ENCODE results near the gene CIAO2A.

CIAO2A gene

GRCh38 chr15:64046421-64047153 lies 47.1 kb downstream of the CIAO2A start, which contains the start of gene DAPK2:
Gene DAPK2, minus strand, starts transcription at chr15:64046485. Its CDS starts 6,224 bp downstream, at chr15:64040261.
- no peak for DNase-seq (ENCODE audit: low read depth)
- peak; percentile 74 for TF ChIP-seq CTCF (IDR thresholded peaks at IDR 0.05; ENCODE audit: low read depth, low read length, missing control alignments)

GRCh38 chr15:64045774-64046420 lies 47.7 kb downstream of the CIAO2A start:
- H3K4me3 ChIP-seq (ENCODE audit: low read depth, low read length) = peak overlapping the region; percentile 61
- no peak for DNase-seq (ENCODE audit: low read depth)
- no peak for TF ChIP-seq CTCF (IDR thresholded peaks at IDR 0.05; ENCODE audit: low read depth, low read length, missing control alignments)

More at GRCh38 chr15:64046421-64047153, 47.1 kb downstream of the CIAO2A start, which contains the start of gene DAPK2:
- peak within 1 kb of the TSS; percentile 61 for H3K4me3 ChIP-seq (ENCODE audit: low read depth, low read length)

- no peak for DNase-seq (ENCODE audit: low read depth)
- TF ChIP-seq CTCF (IDR thresholded peaks at IDR 0.05; ENCODE audit: low read depth, low read length, missing control alignments) = no peak
- peak overlapping the region; percentile 61 for H3K4me3 ChIP-seq (ENCODE audit: low read depth, low read length)
Observed at GRCh38 chr15:64045101-64045435, 48.6 kb downstream of the CIAO2A start.

- H3K4me3 ChIP-seq (ENCODE audit: low read depth, low read length) = peak overlapping the region; percentile 61
- peak; percentile 7 for TF ChIP-seq CTCF (IDR thresholded peaks at IDR 0.05; ENCODE audit: low read depth, low read length, missing control alignments)
- DNase-seq (ENCODE audit: low read depth) = peak; percentile 58
Observed at GRCh38 chr15:64044300-64045100, 49.1 kb downstream of the CIAO2A start.

GRCh38 chr15:64038878-64039610 lies 54.6 kb downstream of the CIAO2A start:
- no peak for DNase-seq (ENCODE audit: low read depth)
- no peak overlapping the region for H3K4me3 ChIP-seq (ENCODE audit: low read depth, low read length)
- no peak for TF ChIP-seq CTCF (IDR thresholded peaks at IDR 0.05; ENCODE audit: low read depth, low read length, missing control alignments)

- no peak for DNase-seq (ENCODE audit: low read depth)
- no peak for TF ChIP-seq CTCF (IDR thresholded peaks at IDR 0.05; ENCODE audit: low read depth, low read length, missing control alignments)
- H3K4me3 ChIP-seq (ENCODE audit: low read depth, low read length) = no peak overlapping the region
Observed at GRCh38 chr15:64037966-64038365, 55.7 kb downstream of the CIAO2A start.
